H1 (cell line): ENCODE data around the gene BMPR1A. TPM values are rescaled to one million over a fixed set of nuclear protein-coding genes. Genes with fewer than 3 reads are reported as not detected.

Source experiments
- CTCF ChIA-PET: fragments of 300-600 bp; sonication (Branson Sonifier 250); formaldehyde crosslinking; loops from one replicate; lab custom pipeline; 2021; ENCODE audit not compliant: partially characterized antibody; lab: Charles Lee
- POLR2A ChIA-PET: fragments of 300-600 bp; sonication (Branson Sonifier 250); formaldehyde crosslinking; loops from one replicate; lab custom pipeline; 2021; ENCODE audit warnings: inconsistent platforms; ENCODE audit not compliant: partially characterized antibody; lab: Charles Lee
- DNase-seq, 2 experiments: peaks; one replicate each; pipeline versions ENCODE4 v3.0.0 to v3.0.0-alpha.2; 2010 to 2022; ENCODE audit warnings: low spot score in 2 of 2, low read depth in 1 of 2, mixed read lengths in 1 of 2
- FAIRE-seq: peaks from 2 replicates; lab custom pipeline; 2011; peaks lifted over from hg19 to GRCh38; lab: Jason Lieb, UNC
- H2AFZ ChIP-seq: 2 replicates; pipeline ENCODE4 v1.8.1; 2012; ENCODE audit warnings: low read length, inconsistent platforms
- H2AK5ac ChIP-seq: 2 replicates; pipeline ENCODE4 v1.6.1; 2013; ENCODE audit warnings: low read depth, low read length
- H2BK120ac ChIP-seq: replicated peaks from 2 replicates; pipeline ENCODE3; 2013; ENCODE audit warnings: low read depth, low read length, inconsistent platforms
- H2BK12ac ChIP-seq: 2 replicates; pipeline ENCODE4 v1.6.1; 2013; ENCODE audit warnings: low read depth, low read length
- H2BK15ac ChIP-seq: 2 replicates; pipeline ENCODE4 v1.6.1; 2013; ENCODE audit warnings: low read length
- H2BK20ac ChIP-seq: 2 replicates; pipeline ENCODE4 v1.6.1; 2013; ENCODE audit warnings: low read length
- H2BK5ac ChIP-seq: 2 replicates; pipeline ENCODE4 v1.6.1; 2013; ENCODE audit warnings: low read depth, low read length
- H3K14ac ChIP-seq: 2 replicates; pipeline ENCODE4 v1.6.1; 2013; ENCODE audit warnings: inconsistent platforms; ENCODE audit not compliant: insufficient read length
- H3K18ac ChIP-seq: 2 replicates; pipeline ENCODE4 v1.6.1; 2013; ENCODE audit warnings: low read length; ENCODE audit errors: extremely low read depth
- H3K23ac ChIP-seq: 2 replicates; pipeline ENCODE4 v1.6.1; 2013; ENCODE audit warnings: inconsistent platforms; ENCODE audit not compliant: insufficient read length
- H3K23me2 ChIP-seq: 2 replicates; pipeline ENCODE4 v1.6.1; 2013; ENCODE audit warnings: low read depth, low read length
- H3K27ac ChIP-seq: 2 replicates; pipeline ENCODE4 v1.6.1; 2011; ENCODE audit warnings: low read depth, low read length, inconsistent platforms
- H3K27me3 ChIP-seq, 4 experiments: replicated peaks in 1 of 4; 1 replicate in 1 of 4; 2 replicates in 3 of 4; pipeline versions ENCODE4 v1.6.1 to v1.8.1; 2011 to 2013; ENCODE audit warnings: low read length in 3 of 4, mild to moderate bottlenecking in 3 of 4, inconsistent platforms in 2 of 4, mixed read lengths in 2 of 4, moderate library complexity in 1 of 4; ENCODE audit not compliant: control insufficient read depth in 3 of 4, insufficient read depth in 3 of 4; ENCODE audit errors: extremely low read depth in 1 of 4
- H3K36me3 ChIP-seq, 4 experiments: 2 replicates each; pipeline versions ENCODE4 v1.6.1 to v1.8.1; 2011 to 2013; ENCODE audit warnings: mild to moderate bottlenecking in 4 of 4, low read length in 3 of 4, moderate library complexity in 2 of 4, control low read depth in 1 of 4, inconsistent platforms in 1 of 4; ENCODE audit not compliant: insufficient read depth in 4 of 4, control insufficient read depth in 2 of 4
- H3K4ac ChIP-seq: replicated peaks from 2 replicates; pipeline ENCODE3; 2013; ENCODE audit warnings: low read length, low read depth, mixed read lengths, inconsistent platforms; ENCODE audit not compliant: insufficient read length
- H3K4me1 ChIP-seq, 4 experiments: replicated peaks in 1 of 4; 1 replicate in 1 of 4; 2 replicates in 3 of 4; pipeline versions ENCODE4 v1.6.1 to v1.8.1; 2011 to 2013; ENCODE audit warnings: low read length in 3 of 4, inconsistent platforms in 2 of 4, mixed read lengths in 1 of 4; ENCODE audit not compliant: insufficient read depth in 4 of 4, control insufficient read depth in 3 of 4
- H3K4me2 ChIP-seq, 2 experiments: 2 replicates each; pipeline versions ENCODE4 v1.6.1 to v1.8.1; 2011 to 2013; ENCODE audit warnings: low read depth in 2 of 2, low read length in 2 of 2, control low read depth in 1 of 2, inconsistent platforms in 1 of 2, mild to moderate bottlenecking in 1 of 2; ENCODE audit not compliant: insufficient read depth in 1 of 2
- H3K4me3 ChIP-seq, 4 experiments: fragments of 200-600, 300-600 bp in 1 of 4; sonication (generic), shearing (Covaris generic), sonication (Bioruptor Twin) in 1 of 4; 2 replicates each; pipeline versions ENCODE4 v1.5.1 to v1.8.1; 2011 to 2016; ENCODE audit warnings: low read length in 4 of 4, low read depth in 3 of 4, control low read depth in 2 of 4, inconsistent platforms in 2 of 4, mild to moderate bottlenecking in 2 of 4, mixed read lengths in 1 of 4, moderate library complexity in 1 of 4; ENCODE audit not compliant: insufficient read depth in 2 of 4; ENCODE audit errors: extremely low read depth in 1 of 4
- H3K56ac ChIP-seq: replicated peaks from 2 replicates; pipeline ENCODE3; 2013; ENCODE audit warnings: low read depth, mild to moderate bottlenecking, mixed read lengths, low read length, inconsistent platforms; ENCODE audit not compliant: insufficient read length
- H3K79me1 ChIP-seq: 2 replicates; pipeline ENCODE4 v1.6.1; 2013; ENCODE audit warnings: low read depth, low read length, control low read depth
- H3K79me2 ChIP-seq, 2 experiments: 2 replicates each; pipeline versions ENCODE4 v1.6.1 to v1.8.1; 2012 to 2013; ENCODE audit warnings: low read length in 2 of 2, mild to moderate bottlenecking in 2 of 2, inconsistent platforms in 1 of 2; ENCODE audit not compliant: insufficient read depth in 2 of 2, control insufficient read depth in 1 of 2
- H3K9ac ChIP-seq, 4 experiments: replicated peaks in 1 of 4; 1 replicate in 1 of 4; 2 replicates in 3 of 4; pipeline versions ENCODE4 v1.6.1 to v1.8.1; 2011 to 2013; ENCODE audit warnings: low read depth in 3 of 4, low read length in 3 of 4, control low read depth in 2 of 4, mild to moderate bottlenecking in 2 of 4, moderate library complexity in 2 of 4, inconsistent platforms in 1 of 4; ENCODE audit errors: extremely low read depth in 1 of 4
- H3K9me3 ChIP-seq, 2 experiments: 2 replicates each; pipeline versions ENCODE4 v1.6.1 to v1.8.1; 2012 to 2013; ENCODE audit warnings: mild to moderate bottlenecking in 2 of 2, moderate library complexity in 2 of 2, control low read depth in 1 of 2, inconsistent platforms in 1 of 2, low read depth in 1 of 2, low read length in 1 of 2, mixed read lengths in 1 of 2; ENCODE audit not compliant: insufficient read depth in 2 of 2
- H4K20me1 ChIP-seq, 2 experiments: replicated peaks in 1 of 2; 2 replicates each; pipeline versions ENCODE3 to v1.8.1; 2011 to 2013; ENCODE audit warnings: inconsistent platforms in 2 of 2, low read length in 2 of 2, mild to moderate bottlenecking in 1 of 2; ENCODE audit not compliant: insufficient read depth in 2 of 2, control insufficient read depth in 1 of 2
- H4K5ac ChIP-seq: 2 replicates; pipeline ENCODE4 v1.6.1; 2013; ENCODE audit warnings: low read length, low read depth, mixed read lengths, inconsistent platforms; ENCODE audit not compliant: insufficient read length
- H4K8ac ChIP-seq: 2 replicates; pipeline ENCODE4 v1.8.0; 2013; ENCODE audit warnings: mild to moderate bottlenecking, moderate library complexity, low read length, inconsistent platforms; ENCODE audit not compliant: insufficient read depth; ENCODE audit errors: extremely low read depth
- H4K91ac ChIP-seq: replicated peaks from 2 replicates; pipeline ENCODE3; 2013; ENCODE audit warnings: low read length, mixed read lengths, inconsistent platforms; ENCODE audit not compliant: insufficient read length
- SP2 ChIP-seq: IDR thresholded peaks from 2 replicates; pipeline ENCODE4 v1.6.1; 2012; ENCODE audit warnings: mild to moderate bottlenecking, low read length, inconsistent platforms
- SRF ChIP-seq: IDR thresholded peaks from 2 replicates; pipeline ENCODE4 v1.6.1; 2011; ENCODE audit warnings: mild to moderate bottlenecking, low read depth, low read length, moderate library complexity
- TAF1 ChIP-seq: IDR thresholded peaks from 2 replicates; pipeline ENCODE4 v1.6.1; 2011; ENCODE audit warnings: mild to moderate bottlenecking, low read depth, low read length
- WGBS, 2 experiments: shearing (Covaris generic) in 1 of 2; methylation state at CpG; one replicate each; pipeline versions ENCODE4 v1.1.6 to v1.1.7; 2013 to 2015; ENCODE audit warnings: low lambda C conversion rate in 2 of 2, mixed read lengths in 2 of 2, inconsistent platforms in 1 of 2, low coverage in 1 of 2, missing lambda C conversion rate in 1 of 2; ENCODE audit not compliant: insufficient replicate concordance in 2 of 2, insufficient coverage in 1 of 2, insufficient read length in 1 of 2; ENCODE audit errors: extremely low coverage in 1 of 2, missing lambda C conversion rate in 1 of 2; 5-methylcytosine and 5-hydroxymethylcytosine counted together
- polyA plus RNA-seq, 7 experiments: library from polyadenylated mRNA; depleted of rRNA in 3 of 7; stranded (reverse) in 5 of 7; unstranded in 2 of 7; fragments of >200 nt in 5 of 7; fragments of 200-250 nt in 2 of 7; gene quantifications; 1 replicate in 5 of 7; 2 replicates in 1 of 7; 4 replicates in 1 of 7; pipeline versions ENCODE4 v1.2.1 to v1.2.3, GENCODE V29; 2011 to 2013; ENCODE audit warnings: missing spikeins in 2 of 7, mixed read lengths in 2 of 7
- total RNA-seq: library from RNA; stranded (reverse); fragmentation: NEBNext Ultra II Directional; extraction: Animal tissue kit (Norgen Biotek cat#: 25700); gene quantifications from 2 replicates; pipeline ENCODE4 v1.2.1, GENCODE V29; 2021

BMPR1A gene
- total and polyA plus RNA-seq, 2 of the 8 experiments (the other 6 are each of a cell fraction or from before 2014, with no cell fraction given) = 34.4 to 129 TPM

DNA sequence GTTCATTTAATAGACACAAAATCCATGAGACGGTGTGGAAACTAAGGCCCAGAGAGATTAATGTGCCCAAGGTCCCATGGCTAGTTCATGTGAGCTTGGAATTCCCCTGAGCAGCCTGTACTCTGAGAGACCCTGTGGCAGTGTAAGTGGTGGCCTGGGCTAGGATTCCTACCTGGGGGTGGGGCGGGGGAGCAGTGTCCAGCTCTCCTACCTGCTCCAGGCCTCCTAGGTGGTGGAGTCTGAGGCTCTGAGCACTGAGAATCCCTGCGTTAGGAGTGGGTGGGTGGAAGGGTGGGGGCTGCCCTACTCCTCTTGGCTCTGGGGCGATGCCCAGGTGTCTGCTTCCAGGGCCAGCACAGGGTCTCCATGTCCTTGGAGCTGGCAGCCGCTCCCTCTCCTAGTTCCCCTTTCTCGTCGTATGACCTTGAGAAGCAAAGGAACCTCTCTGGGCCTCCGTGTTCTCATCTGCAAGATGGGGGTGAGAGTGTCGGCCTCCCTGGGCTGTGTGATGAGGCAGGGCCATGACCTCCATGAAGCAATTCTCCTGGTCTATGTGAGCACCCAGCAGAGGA, 204.5 kb downstream of the BMPR1A start:
- CTCF ChIA-PET = interaction anchor here (0.7 to 22.5 kb wide), 17 partner anchors 9 to 294 kb away, joined by 3 to 975 read pairs (median 5); partner anchors contain the start of genes MMRN2 and SNCG
- DNase-seq (no peak), FAIRE-seq (no peak)
- H3K27ac ChIP-seq = no peak overlapping the region; the same call in 1 of the 2 replicates
- peak overlapping the region; percentile 90; the same call in 1 of the 2 replicates for H4K8ac ChIP-seq
- no peak overlapping the region for H3K4me3 ChIP-seq
- H2BK15ac ChIP-seq = peak overlapping the region; percentile 99
- TF ChIP-seq SRF (no peak), TAF1 (0 out of 2 replicates have a peak, but pooled peaks have one; percentile 7), SP2 (no peak)
- 79% methylated on average over 9 of the region's 9 CpGs; no CpG with 5 or more reads in 1 of the 2 experiments for WGBS, 2 experiments
- peak overlapping the region; percentile 80 for H3K4ac ChIP-seq
- no peak overlapping the region for H3K56ac ChIP-seq
- H3K14ac ChIP-seq = no peak overlapping the region
- no peaks in the 10 kb centered on the region for H3K9me3 ChIP-seq
- H3K18ac ChIP-seq = 0 out of 2 replicates have a peak overlapping the region, but pooled peaks have one; percentile 26
- H3K79me2 ChIP-seq = no peaks in the 10 kb centered on the region
- H3K36me3 ChIP-seq = no peaks in the 10 kb centered on the region
- no peak overlapping the region for H3K4me2 ChIP-seq
- peak overlapping the region; percentile 88; the same call in 1 of the 2 replicates for H2AK5ac ChIP-seq
- H2BK12ac ChIP-seq = peak overlapping the region; percentile 98
- peak overlapping the region; percentile 30 for H2BK120ac ChIP-seq
- no peak overlapping the region for H4K5ac ChIP-seq
- H4K91ac ChIP-seq = peak overlapping the region; percentile 87
- no peaks in the 10 kb centered on the region for H3K79me1 ChIP-seq
- no peak overlapping the region for H3K23ac ChIP-seq
- no peaks in the 10 kb centered on the region for H4K20me1 ChIP-seq
- H3K9ac ChIP-seq = no peak overlapping the region
- no peaks in the 10 kb centered on the region for H3K23me2 ChIP-seq
- peak overlapping the region; percentile 99 for H2BK5ac ChIP-seq
- H2BK20ac ChIP-seq = peak overlapping the region; percentile 97; the same call in 1 of the 2 replicates
- no peaks in the 10 kb centered on the region for H3K27me3 ChIP-seq
- 0 out of 2 replicates have a peak overlapping the region, but pooled peaks have one; percentile 28 for H2AFZ ChIP-seq
- peaks cover 10 to 41% (median 28%) of the 10 kb centered on the region in 4 experiments for H3K4me1 ChIP-seq
- POLR2A ChIA-PET = interaction anchor here (0.7 to 2.2 kb wide), 8 partner anchors 9 to 131 kb away, joined by 3 to 14 read pairs (median 3); no protein-coding TSS in a partner anchor
